Endothelial cell of hepatic sinusoid (primary cell): ENCODE measurements around the gene ZSCAN26.

Experiments used
- in situ Hi-C: cut with HindIII; loops from 2 replicates; pipeline ENCODE4 v1.10.0; 2017; ENCODE audit warnings: low sequenced_read_pairs

The ZSCAN26 gene

DNA sequence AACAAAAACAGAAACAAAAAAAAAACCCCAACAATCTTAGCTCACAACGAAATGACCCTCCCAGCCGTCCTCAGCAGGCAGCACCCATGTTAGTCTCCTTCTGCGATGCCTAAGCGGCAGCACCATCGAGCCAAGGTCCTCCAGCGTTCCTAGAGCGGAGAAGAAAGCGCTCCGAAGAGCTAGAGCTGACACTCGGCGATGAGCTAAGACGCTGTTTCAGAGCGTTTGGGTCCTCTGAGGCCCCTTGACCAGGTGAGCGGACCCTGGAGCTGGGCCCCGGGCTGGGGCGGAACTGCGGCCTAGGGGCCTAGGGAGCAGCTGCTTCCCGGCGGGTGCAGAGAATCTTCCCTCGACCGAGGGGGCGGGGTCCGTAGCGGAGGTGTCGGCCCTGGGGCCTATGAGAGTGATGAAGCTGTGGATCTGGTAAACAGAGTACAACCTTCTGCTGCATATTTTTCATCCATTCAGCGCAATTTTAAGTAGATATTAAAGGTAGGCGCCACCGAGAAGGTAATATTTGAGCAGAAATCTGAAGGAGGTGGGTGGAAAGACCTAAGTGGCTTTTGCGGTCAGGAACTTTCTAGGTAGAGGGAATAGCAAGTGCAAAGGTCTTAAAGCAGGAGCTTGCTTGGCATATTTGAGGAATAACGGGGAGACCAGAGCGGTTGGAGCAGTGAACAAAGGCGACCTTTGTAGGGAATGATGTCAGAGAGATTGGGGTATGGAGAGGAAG is at the start of gene ZSCAN26:
TSS of gene ZSCAN26 (plus strand) at position 182 of the 733 bp plus-strand sequence. CDS start 4,777 bp downstream, outside the sequence.
- in situ Hi-C loops = no loop called here

DNA sequence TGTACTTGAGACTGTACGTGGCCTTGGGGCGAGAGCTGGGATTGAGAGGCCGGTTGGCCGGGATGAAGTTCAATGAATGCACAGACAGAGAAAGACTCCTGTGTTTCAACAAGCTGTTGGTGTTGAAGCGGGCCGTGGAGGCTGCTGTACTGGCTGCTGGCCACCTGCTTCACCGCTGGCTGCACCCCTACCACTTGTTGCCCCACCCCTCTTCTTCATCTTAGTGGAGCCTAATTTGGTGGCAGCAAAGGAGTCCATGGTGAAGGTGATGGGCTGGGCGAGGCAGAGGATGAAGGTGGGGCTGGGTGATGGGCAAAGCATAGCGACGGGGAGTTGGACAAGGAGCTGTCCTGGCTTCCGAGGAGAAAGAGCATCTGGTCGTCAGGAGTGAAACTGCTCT is 49.1 kb upstream of the ZSCAN26 start:
- in situ Hi-C loops = no loop called here

GRCh38 chr6:28218312-28219248 is 48.4 kb upstream of the ZSCAN26 start:
- in situ Hi-C loops = no loop called here

GRCh38 chr6:28220257-28221133 is 46.4 kb upstream of the ZSCAN26 start:
- in situ Hi-C loops = no loop called here

DNA sequence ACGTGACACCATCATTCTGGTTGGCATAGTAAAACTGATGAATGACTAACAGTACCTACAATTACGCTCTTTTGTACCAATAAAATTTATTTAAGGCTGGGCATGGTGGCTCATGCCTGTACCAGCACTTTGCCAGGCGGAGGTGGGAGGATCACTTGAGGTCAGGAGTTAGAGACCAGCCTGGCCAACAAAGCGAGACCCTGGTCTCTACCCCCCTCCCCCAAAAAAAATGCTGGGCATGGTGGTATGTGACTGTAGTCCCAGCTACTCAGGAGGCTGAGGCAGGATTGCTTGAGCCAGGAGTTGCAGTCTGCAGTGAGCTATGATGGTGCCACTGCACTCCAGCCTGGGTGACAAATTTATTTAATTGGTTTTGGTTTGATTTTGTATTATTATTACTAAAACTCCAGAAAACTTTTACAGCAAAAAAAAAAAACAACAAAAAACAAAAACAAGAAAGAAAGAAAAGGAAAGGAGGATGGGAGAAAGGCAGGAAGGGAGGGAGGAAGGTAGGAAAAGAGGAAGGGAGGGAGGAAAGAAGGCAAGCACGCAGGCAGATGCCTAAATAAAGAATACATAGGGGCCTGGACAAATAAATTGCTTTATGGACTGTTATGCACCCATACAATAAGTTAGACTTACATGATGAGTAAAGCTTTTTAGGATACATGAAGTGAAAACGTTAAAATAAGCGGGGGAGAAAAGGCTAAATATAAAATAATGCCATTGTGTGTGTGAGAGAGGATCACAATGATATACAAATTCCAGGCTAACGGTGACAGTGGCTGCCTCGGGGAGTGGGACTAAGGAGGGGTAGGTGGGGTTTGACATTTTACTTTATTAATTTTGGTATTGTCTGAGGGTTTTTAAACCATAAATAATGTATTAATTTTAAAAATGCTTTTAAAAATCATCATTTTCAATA is 42.5 kb upstream of the ZSCAN26 start:
- in situ Hi-C loops = no loop called here

DNA sequence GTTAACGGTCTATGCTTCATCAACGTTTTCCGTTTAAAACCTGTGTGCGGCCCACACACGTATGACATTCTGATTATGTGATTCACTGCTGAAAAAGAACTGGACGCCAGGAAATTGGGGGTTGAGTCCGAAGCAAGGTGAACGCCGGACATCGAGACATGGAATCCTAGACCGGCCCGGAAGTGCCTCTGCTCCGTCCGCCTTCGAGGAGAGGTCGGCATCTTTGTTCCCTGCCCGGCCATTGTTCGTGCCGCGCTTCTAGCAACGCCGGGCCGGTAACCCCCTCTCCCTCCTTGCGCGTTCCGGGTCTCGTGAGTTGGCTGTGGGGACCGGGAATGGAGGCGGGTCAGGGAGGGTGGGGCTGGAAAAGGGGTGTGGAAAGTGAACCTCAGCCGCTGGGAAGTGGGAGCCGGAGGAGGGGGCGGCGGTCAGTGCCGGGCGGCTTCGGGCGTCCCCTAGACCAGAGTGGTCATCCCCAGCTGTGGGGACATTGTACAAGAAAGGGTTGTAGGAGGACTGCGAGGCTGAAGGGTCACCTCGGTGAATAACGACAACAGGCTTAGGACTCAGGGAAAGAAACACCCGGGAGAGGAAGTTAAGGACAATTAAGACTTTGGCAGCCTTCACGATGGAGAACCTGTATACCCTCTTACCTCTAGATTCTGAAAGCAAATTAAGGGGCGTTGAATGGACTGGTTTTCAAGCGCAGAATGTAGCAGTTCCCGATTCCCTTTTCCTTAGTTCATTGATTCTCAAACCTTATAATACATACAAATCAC is 41.7 kb upstream of the ZSCAN26 start, which contains the start of gene ZSCAN9:
TSS of gene ZSCAN9 (plus strand) at position 220 of the 779 bp plus-strand sequence. CDS start 1,810 bp downstream, outside the sequence.
- in situ Hi-C loops = no loop called here

DNA sequence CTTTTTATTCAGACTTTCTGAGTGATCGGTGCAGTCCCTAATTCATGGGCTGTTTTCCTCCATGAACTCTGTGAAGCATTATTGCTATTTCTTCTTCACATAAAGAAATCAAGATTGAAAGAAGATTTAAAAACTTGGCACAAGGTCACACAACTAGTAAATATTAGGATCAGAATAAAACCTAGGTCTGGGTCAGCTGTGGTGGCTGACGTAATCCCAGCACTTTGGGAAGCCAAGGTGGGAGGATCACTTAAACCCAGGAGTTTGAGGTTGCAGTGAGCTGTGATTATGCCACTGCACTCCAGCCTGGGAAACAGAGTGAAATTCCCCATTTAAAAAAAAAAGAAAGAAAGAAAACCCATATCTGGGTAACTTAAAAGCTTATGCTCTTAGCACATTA is 40.5 kb upstream of the ZSCAN26 start:
- in situ Hi-C loops = no loop called here

GRCh38 chr6:28232785-28233184 is 34.2 kb upstream of the ZSCAN26 start:
- in situ Hi-C loops = no loop called here

GRCh38 chr6:28235912-28236452 is 31.0 kb upstream of the ZSCAN26 start:
- in situ Hi-C loops = no loop called here

GRCh38 chr6:28239636-28240035 is 27.3 kb upstream of the ZSCAN26 start:
- in situ Hi-C loops = no loop called here

GRCh38 chr6:28240471-28240870 is 26.5 kb upstream of the ZSCAN26 start:
- in situ Hi-C loops = no loop called here

GRCh38 chr6:28243946-28244345 is 23.0 kb upstream of the ZSCAN26 start:
- in situ Hi-C loops = no loop called here

DNA sequence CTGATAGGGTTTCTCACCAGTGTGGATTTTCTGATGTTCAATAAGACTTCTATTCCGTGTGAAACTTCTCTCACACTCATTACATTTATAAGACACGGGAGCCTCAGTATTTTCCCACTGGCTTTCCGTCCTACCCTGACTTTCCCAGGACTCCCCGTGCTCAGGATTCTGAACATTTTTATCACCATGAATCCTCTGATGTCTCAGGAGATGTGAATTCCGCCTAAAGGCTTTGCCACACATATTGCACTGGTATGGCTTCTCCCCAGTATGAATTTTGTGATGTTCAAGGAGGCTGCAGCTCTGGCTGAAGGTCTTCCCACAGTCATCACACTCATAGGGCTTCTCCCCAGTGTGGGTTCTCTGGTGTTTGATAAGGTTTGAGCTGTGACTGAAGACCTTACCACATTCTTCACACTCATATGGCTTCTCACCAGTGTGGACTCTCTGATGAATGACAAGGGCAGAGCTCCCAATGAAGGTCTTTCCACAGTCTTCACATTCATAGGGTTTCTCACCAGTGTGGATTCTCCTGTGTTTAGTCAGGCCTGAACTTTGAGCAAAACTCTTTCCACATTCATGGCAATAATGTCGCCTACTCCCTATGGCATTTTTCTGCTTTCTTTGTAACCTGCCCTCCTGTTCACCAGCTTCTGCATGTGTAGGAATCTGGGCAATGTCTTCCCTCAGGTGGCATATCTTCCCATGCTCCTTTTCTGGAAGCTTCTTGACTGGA is 21.6 kb upstream of the ZSCAN26 start:
- in situ Hi-C loops = no loop called here

DNA sequence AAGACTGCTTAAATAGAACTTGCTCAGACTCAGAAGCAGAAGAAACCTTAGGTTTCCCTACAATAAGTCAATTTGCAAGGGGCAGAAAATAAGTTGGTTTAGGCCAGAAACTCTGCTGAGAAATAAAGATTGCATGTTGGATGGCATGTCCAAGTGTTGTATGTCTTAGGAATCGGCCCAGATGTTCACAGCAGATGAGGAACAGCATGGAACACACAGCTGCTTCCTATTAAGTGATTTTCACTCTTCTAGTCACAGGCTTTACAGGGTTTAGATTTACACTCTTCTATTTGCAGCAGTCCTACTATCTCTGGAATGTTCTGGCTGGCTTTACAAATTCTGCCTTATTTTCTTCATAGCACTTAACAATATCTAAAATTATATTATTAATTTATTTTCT is 18.0 kb upstream of the ZSCAN26 start:
- in situ Hi-C loops = no loop called here

- in situ Hi-C loops = loop anchor here (5.0 kb wide), 1 partner anchor 132 kb away; no protein-coding TSS in a partner anchor
These were observed 16.2 kb upstream of the ZSCAN26 start for GRCh38 chr6:28250747-28251146.

- in situ Hi-C loops = loop anchor here (5.0 kb wide), 1 partner anchor 131 kb away; no protein-coding TSS in a partner anchor
These were observed 15.3 kb upstream of the ZSCAN26 start for GRCh38 chr6:28251661-28252008.

GRCh38 chr6:28252009-28252975 is 14.7 kb upstream of the ZSCAN26 start, which contains the start of gene ZKSCAN4:
TSS of gene ZKSCAN4 (minus strand) at chr6:28252269. CDS start at chr6:28251980, 289 bp downstream.
- in situ Hi-C loops = loop anchor here (5.0 kb wide), 1 partner anchor 130 kb away; no protein-coding TSS in a partner anchor
